Skin epidermis (tissue), 12 donors: Measurements from ENCODE around the gene PTPA.

Experiments used
- H3K27ac ChIP-seq, 21 experiments: fragments of 200-600 bp; sonication (generic) in 11 of 21; one replicate each; pipeline ENCODE4 v1.5.0; 2020; ENCODE audit warnings: mild to moderate bottlenecking in 3 of 21, inconsistent platforms in 2 of 21, moderate library complexity in 2 of 21
- H3K4me3 ChIP-seq, 7 experiments: fragments of 200-600 bp; sonication (generic) in 2 of 7; one replicate each; pipeline ENCODE4 v1.5.0; 2020; ENCODE audit warnings: inconsistent platforms in 2 of 7, mild to moderate bottlenecking in 2 of 7, moderate library complexity in 1 of 7

The PTPA gene

GRCh38 chr9:129110740-129111527 lies at the start of gene PTPA, which contains the start of gene CRAT:
PTPA (plus strand) TSS chr9:129111415; CDS start chr9:129111601, 186 bp downstream.
CRAT (minus strand) TSS chr9:129110793; CDS start chr9:129110509, 284 bp downstream.
- H3K27ac ChIP-seq, result peak within 1 kb of the TSS; percentile 80 to 98 (median 93)
- H3K4me3 ChIP-seq, result peak within 1 kb of the TSS; percentile 67 to 95 (median 92)

- no peak overlapping the region for H3K27ac ChIP-seq
Measured at GRCh38 chr9:129063061-129063460, 48.2 kb upstream of the PTPA start.

DNA sequence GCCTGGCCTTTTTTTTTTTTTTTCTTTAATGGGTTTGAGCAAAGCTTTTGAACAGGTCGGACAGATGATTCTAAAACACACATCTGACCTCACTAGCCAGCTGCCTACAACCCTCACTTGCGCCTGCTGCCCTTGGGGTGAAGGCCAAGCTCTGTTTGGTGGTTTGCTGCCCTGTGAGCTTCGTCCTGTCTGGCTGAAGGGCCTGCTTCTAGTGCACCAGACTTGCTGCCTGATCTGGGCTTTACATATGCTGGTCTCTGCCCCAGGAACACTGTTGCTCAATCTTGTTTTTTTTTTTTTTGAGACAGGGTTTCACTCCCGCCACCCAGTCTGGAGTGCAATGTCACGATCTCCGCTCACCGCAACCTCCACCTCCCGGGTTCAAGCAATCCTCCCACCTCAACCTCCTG lies 46.7 kb upstream of the PTPA start:
- no peak overlapping the region for H3K4me3 ChIP-seq
- no peak overlapping the region for H3K27ac ChIP-seq

More at GRCh38 chr9:129063061-129063460, 48.2 kb upstream of the PTPA start:
- no peak overlapping the region for H3K4me3 ChIP-seq

- H3K4me3 ChIP-seq, result no peak overlapping the region
- peak overlapping the region in 4 of 21 experiments; percentile 29 to 78 (median 74) for H3K27ac ChIP-seq
Measured at GRCh38 chr9:129068110-129068509, 43.1 kb upstream of the PTPA start.

- Histone ChIP-seq H3K27ac (peak overlapping the region in 11 of 21 experiments; percentile 1 to 78 (median 54)), H3K4me3 (no peak overlapping the region)
Measured at GRCh38 chr9:129068990-129069861, 42.0 kb upstream of the PTPA start.

DNA sequence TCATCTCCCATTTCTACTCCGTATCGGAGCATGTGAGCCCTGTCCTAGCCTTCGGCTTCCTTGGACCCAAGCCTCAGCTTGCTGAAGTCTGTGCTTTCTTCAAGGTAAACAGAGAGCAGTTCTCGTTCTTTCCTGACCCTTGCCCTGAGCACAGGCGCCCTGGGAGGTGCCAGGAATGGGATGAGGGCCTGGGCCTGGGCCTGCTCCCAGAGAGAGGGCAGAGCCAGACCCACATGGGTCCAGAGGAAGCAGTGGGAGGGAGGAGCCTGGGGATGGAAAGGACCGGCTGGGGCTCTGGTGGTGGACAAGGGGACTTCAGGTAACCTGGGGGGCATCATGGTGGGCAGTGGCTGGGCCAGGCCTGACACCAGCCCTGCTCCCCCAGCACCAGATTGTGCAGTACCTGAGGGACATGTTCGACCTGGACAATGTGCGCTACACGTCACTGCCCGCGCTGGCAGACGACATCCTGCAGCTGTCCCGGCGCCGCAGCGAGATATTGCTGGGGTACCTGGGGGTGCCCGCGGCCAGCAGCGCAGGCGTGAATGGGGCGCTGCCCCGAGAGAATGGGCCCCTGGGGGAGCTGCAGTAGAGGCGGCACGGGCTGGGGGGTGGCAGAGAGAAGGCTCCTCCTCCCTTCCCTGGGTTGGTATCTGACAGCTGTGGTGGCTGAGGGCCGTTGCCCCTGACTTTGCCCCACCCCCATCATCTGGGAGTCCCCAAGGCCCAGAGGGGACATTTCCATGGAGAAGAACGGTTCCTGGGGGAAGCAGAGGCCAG lies 41.2 kb upstream of the PTPA start:
- no peak overlapping the region for H3K4me3 ChIP-seq
- peak overlapping the region in 3 of 21 experiments; percentile 14 to 54 (median 32) for H3K27ac ChIP-seq

GRCh38 chr9:129070696-129071525 lies 40.3 kb upstream of the PTPA start:
- Histone ChIP-seq H3K4me3 (no peak overlapping the region), H3K27ac (peak overlapping the region in 1 of 21 experiments; percentile 29)

DNA sequence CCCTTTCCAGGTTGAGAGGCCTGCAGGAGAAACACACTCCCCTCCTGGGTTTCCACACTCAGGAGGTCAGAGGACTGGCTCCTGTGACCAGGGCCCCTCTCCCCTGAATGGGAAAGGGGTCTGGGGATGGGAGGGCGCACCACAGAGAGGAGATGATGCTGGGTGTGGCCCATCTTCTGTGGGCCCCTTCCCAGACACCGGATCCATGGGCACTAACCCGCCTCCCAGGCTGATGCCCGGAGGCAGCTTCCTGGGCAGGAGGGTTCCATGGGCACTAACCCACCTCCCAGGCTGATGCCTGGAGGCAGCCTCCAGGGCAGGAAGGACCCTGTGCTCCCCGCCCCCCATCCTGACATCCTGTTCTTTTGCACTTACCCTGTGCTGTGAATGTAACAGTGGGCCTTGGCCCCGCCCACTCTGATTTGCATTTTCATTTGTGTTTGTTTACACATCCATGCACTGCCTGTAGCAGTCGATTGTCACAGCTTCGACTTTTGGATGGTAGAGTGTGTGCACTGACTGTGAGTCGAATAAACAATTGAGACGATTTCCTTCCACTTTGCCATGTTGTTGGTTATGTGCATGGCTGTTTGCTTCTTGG lies 39.6 kb upstream of the PTPA start:
- Histone ChIP-seq H3K27ac (peak overlapping the region in 1 of 21 experiments; percentile 29), H3K4me3 (no peak overlapping the region)

DNA sequence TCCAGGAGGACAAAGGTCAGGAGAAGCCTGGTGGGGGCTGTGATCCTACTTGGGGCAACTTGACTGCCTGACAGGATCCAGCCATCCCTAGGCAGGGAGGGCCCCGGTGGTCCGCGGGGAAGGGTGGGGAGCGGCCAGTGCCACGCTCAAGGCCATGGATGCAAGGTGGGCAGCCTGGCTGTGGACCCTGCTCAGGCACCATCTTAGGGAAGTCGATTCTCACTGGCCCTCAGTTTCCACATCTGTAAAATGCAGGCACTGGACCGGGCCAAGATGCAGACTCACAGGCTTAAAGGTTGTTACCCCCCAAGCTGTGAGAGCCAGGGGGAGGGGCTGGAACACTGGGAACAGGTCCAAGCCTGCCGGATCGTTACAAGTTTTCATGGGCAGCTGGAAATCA lies 39.0 kb upstream of the PTPA start:
- Histone ChIP-seq H3K4me3 (no peak overlapping the region), H3K27ac (no peak overlapping the region)

- Histone ChIP-seq H3K4me3 (no peak overlapping the region), H3K27ac (no peak overlapping the region)
Measured at GRCh38 chr9:129073404-129073803, 37.8 kb upstream of the PTPA start.

- H3K4me3 ChIP-seq, result no peak overlapping the region
- H3K27ac ChIP-seq, result peak overlapping the region in 1 of 21 experiments; percentile 3
Measured at GRCh38 chr9:129074106-129074505, 37.1 kb upstream of the PTPA start.

DNA sequence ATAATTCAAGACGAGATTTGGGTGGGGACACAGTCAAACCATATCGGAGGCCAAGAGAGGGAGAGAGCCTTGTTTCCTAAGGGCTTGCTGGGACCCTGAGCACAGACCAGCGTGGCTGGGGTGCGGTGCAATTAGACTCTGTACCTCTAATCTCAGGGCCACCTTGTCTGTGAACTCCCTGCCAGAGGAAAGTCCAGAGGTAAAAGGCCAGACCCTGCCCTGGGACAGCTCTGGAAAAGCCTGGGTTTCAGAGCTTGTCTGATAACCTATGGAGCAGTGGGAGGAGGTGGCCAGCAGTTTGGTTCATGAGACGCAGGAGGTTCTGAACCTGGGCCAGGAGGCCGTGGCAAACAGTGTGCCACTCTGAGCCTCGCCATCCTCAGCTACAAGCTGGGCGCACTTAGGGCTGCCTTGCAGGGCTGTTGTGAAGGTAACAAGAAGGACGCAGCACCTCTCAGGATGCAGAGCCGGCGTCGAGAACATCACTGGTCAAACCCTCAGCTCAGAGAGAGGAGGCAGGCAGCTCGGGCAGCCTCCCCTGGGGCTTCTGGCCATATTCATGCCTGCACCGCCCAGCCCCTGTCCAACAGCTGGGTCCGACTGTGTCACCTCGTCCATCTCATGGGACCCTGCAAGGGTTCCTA lies 35.1 kb upstream of the PTPA start:
- no peak overlapping the region for H3K27ac ChIP-seq
- H3K4me3 ChIP-seq, result no peak overlapping the region

DNA sequence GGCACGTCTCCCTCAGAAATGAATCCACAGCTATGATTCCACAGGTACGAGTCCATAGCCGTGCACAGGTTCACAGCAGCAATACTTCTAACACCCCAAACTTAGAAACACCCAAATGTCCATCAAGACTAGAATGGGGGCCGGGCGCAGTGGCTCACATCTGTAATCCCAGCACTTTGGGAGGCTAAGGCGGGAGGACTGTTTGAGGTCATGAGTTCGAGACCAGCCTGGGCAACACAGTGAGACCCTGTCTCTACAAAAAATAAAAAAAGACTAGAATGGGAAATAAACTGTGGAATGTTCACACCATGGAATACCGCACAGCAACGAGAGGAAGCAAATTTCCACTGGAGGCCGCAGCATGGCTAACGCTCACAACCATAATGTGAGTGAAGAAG lies 34.6 kb upstream of the PTPA start:
- Histone ChIP-seq H3K27ac (no peak overlapping the region), H3K4me3 (no peak overlapping the region)

GRCh38 chr9:129077236-129077635 lies 34.0 kb upstream of the PTPA start:
- H3K27ac ChIP-seq, result no peak overlapping the region

DNA sequence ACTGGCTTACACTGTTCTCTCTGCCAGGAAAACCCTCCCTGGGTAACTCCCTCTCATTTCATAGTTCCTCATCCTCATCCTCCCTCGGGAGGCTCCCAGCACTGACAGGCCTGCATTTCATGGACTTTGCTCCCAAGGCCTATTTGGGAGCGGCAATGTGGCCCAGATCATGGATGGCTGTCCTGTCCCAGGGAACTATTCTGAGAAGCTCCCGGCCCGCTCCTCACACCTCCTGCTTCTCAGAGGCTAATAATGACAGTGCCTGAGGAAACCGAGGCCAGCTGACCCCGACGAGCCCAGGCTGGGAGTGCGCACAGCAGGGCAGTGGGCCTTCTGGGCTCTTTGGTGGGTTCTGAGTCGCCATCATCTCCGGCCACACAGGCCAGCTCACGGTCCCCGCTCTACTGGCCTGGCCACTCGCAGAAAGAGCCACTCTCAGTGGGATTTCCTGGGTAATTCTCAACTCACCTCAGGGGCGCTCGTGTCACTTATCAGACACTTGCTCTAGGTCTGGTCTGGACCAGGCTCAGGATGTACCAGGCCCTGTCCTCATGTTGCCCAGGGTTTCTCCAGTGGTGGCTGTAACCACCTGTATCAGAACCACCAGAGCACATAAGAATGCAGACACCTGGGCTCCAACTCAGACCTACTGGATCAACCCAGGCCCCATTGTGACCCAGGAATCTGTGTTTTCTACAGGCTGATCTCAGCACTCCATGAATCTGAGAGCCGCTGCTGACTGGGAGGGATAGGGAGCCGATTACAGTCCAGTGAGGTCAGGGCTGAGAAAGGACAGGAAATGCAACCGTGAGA lies 32.3 kb upstream of the PTPA start:
- Histone ChIP-seq H3K27ac (no peak overlapping the region), H3K4me3 (no peak overlapping the region)

More at GRCh38 chr9:129077236-129077635, 34.0 kb upstream of the PTPA start:
- no peak overlapping the region for H3K4me3 ChIP-seq

DNA sequence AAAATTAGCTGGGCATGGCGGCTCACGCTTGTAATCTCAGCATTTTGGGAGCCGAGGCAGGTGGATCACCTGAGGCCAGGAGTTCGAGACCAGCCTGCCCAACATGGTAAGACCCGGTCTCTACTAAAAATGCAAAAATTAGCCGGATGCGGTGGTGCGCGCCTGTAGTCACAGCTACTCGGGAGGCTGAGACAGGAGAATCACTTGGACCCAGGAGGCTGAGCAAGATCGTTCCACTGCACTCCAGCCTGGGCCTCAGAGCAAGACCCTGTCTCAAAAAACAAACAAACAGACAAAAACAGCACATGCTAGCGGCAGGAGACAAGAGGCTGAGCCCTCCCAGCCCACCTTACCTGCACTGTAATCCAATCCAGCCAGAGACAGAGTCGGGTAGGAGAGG lies 31.4 kb upstream of the PTPA start:
- Histone ChIP-seq H3K27ac (peak overlapping the region in 1 of 21 experiments; percentile 63), H3K4me3 (peak overlapping the region in 3 of 7 experiments; percentile 54 to 74 (median 63))

DNA sequence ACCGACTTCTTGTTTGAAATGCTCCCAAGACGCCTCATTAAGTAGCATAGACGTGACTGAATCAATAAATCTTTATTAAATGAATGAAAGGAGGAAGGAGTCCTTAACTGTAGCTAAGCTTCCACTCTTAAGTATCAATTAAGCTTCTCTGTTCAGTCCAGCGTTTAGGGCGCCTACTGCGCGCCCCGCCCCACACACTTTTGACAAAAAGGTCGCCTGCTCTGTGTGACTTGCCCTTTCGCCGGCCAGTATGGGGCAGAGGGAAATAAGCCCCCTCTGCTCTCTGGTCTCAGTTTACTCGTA lies 31.0 kb upstream of the PTPA start:
- Histone ChIP-seq H3K27ac (peak overlapping the region in 7 of 21 experiments; percentile 22 to 87 (median 47)), H3K4me3 (peak overlapping the region; percentile 54 to 87 (median 78))
